ENCODE measurements around the gene COLEC11. TPM values are rescaled to one million over a fixed set of nuclear protein-coding genes. Genes with fewer than 3 reads are reported as not detected.

Gene COLEC11
- total and polyA plus RNA-seq, 2 experiments from 2014 or later = 1.3 to 1.5 TPM

DNA sequence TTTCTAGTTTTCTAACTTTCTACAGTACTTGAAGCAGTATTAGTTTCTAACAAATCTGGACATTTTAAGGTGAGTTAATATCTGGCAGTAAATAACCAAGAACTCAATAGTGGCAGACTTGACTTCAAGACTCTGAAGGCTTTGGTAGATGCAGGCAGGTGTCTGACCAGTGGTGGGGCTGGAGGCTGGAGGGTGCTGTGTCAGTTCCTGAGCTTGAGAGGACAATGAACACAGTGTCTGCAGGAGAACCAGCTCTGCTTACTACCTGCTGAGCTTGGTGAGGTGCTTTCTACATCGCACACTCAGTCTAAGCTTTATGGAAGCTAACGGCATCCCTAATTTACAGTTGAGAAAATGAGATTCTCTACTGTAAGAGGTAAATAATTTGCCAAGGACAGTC lies 84.3 kb downstream of the COLEC11 start:
- Histone ChIP-seq H3K4me2 (no peak overlapping the region), H3K79me2 (replicated peaks; ENCODE audit: insufficient read depth) (no peaks in the 10 kb centered on the region), H3K9me2 (ENCODE audit: insufficient read depth) (no peaks in the 10 kb centered on the region; the same call in 1 of the 2 replicates), H4K20me1 (replicated peaks; ENCODE audit: insufficient read depth) (no peaks in the 10 kb centered on the region), H2AFZ (no peak overlapping the region), H3K36me3 (ENCODE audit: insufficient read depth) (no peaks in the 10 kb centered on the region), H3K27me3 (ENCODE audit: insufficient read depth) (no peaks in the 10 kb centered on the region), H3K4me3 (no peak overlapping the region), H3K27ac (ENCODE audit: low read depth) (no peak overlapping the region), H3K4me1 (ENCODE audit: insufficient read depth) (no peaks in the 10 kb centered on the region), H3F3A (replicated peaks; ENCODE audit: low read depth) (no peaks in the 10 kb centered on the region)
- Mint-ChIP-seq H3K36me3 (ENCODE audit: low read depth) (no peaks in the 10 kb centered on the region), H3K4me3 (no peak overlapping the region), H3K9me3 (peaks cover 66% of the 10 kb centered on the region), H3K27me3 (ENCODE audit: insufficient read depth, low read depth, poor library complexity) (peaks cover 3% of the 10 kb centered on the region), H3K27ac (no peak overlapping the region), H3K4me1 (no peaks in the 10 kb centered on the region)
- no peak for DNase-seq (ENCODE audit: low spot score)
- TF ChIP-seq, protein P1, sequence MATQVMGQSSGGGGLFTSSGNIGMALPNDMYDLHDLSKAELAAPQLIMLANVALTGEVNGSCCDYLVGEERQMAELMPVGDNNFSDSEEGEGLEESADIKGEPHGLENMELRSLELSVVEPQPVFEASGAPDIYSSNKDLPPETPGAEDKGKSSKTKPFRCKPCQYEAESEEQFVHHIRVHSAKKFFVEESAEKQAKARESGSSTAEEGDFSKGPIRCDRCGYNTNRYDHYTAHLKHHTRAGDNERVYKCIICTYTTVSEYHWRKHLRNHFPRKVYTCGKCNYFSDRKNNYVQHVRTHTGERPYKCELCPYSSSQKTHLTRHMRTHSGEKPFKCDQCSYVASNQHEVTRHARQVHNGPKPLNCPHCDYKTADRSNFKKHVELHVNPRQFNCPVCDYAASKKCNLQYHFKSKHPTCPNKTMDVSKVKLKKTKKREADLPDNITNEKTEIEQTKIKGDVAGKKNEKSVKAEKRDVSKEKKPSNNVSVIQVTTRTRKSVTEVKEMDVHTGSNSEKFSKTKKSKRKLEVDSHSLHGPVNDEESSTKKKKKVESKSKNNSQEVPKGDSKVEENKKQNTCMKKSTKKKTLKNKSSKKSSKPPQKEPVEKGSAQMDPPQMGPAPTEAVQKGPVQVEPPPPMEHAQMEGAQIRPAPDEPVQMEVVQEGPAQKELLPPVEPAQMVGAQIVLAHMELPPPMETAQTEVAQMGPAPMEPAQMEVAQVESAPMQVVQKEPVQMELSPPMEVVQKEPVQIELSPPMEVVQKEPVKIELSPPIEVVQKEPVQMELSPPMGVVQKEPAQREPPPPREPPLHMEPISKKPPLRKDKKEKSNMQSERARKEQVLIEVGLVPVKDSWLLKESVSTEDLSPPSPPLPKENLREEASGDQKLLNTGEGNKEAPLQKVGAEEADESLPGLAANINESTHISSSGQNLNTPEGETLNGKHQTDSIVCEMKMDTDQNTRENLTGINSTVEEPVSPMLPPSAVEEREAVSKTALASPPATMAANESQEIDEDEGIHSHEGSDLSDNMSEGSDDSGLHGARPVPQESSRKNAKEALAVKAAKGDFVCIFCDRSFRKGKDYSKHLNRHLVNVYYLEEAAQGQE (IDR thresholded peaks at IDR 0.05; ENCODE audit: unreplicated experiment) = no peak
- TF ChIP-seq, protein P2, sequence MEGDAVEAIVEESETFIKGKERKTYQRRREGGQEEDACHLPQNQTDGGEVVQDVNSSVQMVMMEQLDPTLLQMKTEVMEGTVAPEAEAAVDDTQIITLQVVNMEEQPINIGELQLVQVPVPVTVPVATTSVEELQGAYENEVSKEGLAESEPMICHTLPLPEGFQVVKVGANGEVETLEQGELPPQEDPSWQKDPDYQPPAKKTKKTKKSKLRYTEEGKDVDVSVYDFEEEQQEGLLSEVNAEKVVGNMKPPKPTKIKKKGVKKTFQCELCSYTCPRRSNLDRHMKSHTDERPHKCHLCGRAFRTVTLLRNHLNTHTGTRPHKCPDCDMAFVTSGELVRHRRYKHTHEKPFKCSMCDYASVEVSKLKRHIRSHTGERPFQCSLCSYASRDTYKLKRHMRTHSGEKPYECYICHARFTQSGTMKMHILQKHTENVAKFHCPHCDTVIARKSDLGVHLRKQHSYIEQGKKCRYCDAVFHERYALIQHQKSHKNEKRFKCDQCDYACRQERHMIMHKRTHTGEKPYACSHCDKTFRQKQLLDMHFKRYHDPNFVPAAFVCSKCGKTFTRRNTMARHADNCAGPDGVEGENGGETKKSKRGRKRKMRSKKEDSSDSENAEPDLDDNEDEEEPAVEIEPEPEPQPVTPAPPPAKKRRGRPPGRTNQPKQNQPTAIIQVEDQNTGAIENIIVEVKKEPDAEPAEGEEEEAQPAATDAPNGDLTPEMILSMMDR (conservative IDR thresholded peaks at IDR 0.05; ENCODE audit: low read depth in 2 of 2) = no peak
- TF ChIP-seq, protein P3, sequence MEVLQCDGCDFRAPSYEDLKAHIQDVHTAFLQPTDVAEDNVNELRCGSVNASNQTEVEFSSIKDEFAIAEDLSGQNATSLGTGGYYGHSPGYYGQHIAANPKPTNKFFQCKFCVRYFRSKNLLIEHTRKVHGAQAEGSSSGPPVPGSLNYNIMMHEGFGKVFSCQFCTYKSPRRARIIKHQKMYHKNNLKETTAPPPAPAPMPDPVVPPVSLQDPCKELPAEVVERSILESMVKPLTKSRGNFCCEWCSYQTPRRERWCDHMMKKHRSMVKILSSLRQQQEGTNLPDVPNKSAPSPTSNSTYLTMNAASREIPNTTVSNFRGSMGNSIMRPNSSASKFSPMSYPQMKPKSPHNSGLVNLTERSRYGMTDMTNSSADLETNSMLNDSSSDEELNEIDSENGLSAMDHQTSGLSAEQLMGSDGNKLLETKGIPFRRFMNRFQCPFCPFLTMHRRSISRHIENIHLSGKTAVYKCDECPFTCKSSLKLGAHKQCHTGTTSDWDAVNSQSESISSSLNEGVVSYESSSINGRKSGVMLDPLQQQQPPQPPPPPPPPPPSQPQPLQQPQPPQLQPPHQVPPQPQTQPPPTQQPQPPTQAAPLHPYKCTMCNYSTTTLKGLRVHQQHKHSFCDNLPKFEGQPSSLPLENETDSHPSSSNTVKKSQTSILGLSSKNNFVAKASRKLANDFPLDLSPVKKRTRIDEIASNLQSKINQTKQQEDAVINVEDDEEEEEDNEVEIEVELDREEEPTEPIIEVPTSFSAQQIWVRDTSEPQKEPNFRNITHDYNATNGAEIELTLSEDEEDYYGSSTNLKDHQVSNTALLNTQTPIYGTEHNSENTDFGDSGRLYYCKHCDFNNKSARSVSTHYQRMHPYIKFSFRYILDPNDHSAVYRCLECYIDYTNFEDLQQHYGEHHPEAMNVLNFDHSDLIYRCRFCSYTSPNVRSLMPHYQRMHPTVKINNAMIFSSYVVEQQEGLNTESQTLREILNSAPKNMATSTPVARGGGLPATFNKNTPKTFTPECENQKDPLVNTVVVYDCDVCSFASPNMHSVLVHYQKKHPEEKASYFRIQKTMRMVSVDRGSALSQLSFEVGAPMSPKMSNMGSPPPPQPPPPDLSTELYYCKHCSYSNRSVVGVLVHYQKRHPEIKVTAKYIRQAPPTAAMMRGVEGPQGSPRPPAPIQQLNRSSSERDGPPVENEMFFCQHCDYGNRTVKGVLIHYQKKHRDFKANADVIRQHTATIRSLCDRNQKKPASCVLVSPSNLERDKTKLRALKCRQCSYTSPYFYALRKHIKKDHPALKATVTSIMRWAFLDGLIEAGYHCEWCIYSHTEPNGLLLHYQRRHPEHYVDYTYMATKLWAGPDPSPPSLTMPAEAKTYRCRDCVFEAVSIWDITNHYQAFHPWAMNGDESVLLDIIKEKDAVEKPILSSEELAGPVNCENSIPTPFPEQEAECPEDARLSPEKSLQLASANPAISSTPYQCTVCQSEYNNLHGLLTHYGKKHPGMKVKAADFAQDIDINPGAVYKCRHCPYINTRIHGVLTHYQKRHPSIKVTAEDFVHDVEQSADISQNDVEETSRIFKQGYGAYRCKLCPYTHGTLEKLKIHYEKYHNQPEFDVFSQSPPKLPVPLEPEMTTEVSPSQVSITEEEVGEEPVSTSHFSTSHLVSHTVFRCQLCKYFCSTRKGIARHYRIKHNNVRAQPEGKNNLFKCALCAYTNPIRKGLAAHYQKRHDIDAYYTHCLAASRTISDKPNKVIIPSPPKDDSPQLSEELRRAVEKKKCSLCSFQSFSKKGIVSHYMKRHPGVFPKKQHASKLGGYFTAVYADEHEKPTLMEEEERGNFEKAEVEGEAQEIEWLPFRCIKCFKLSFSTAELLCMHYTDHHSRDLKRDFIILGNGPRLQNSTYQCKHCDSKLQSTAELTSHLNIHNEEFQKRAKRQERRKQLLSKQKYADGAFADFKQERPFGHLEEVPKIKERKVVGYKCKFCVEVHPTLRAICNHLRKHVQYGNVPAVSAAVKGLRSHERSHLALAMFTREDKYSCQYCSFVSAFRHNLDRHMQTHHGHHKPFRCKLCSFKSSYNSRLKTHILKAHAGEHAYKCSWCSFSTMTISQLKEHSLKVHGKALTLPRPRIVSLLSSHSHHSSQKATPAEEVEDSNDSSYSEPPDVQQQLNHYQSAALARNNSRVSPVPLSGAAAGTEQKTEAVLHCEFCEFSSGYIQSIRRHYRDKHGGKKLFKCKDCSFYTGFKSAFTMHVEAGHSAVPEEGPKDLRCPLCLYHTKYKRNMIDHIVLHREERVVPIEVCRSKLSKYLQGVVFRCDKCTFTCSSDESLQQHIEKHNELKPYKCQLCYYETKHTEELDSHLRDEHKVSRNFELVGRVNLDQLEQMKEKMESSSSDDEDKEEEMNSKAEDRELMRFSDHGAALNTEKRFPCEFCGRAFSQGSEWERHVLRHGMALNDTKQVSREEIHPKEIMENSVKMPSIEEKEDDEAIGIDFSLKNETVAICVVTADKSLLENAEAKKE (CRISPR knock-in tag; IDR thresholded peaks at IDR 0.05) = no peak
- TF ChIP-seq STAT1 (IDR thresholded peaks at IDR 0.05; ENCODE audit: unreplicated experiment) (no peak), ZNF331 (CRISPR knock-in tag; IDR thresholded peaks at IDR 0.05; ENCODE audit: low read depth) (no peak), NANOG (IDR thresholded peaks at IDR 0.05; ENCODE audit: borderline replicate concordance) (no peak), JUNB (IDR thresholded peaks at IDR 0.05; ENCODE audit: unreplicated experiment) (no peak), POLR2AphosphoS5 (IDR thresholded peaks at IDR 0.05; ENCODE audit: low read depth) (no peak), CREB1 (CRISPR knock-in tag; IDR thresholded peaks at IDR 0.05; ENCODE audit: low read depth) (no peak)
- no peak for ATAC-seq

Measured in GM23338 (cell line).